Right lobe of liver (tissue), 6 donors: ENCODE data around the gene GLP2R. TPM values are rescaled to one million over a fixed set of nuclear protein-coding genes. Genes with fewer than 3 reads are reported as not detected.

Source experiments
- ATAC-seq, 4 donors: fragments of 200-7000 bp; cut with Tn5 transposase; one replicate each; pipeline ENCODE4 v1.9.1; 2020; ENCODE audit warnings: mild to moderate bottlenecking in 4 of 4, moderate library complexity in 4 of 4
- DNase-seq, 3 donors: peaks; one replicate each; pipeline ENCODE4 v3.0.0-alpha.2; 2020
- H3K27ac ChIP-seq, 3 donors: fragments of 200-600 bp; one replicate each; pipeline ENCODE4 v1.8.0; 2022
- H3K27me3 ChIP-seq, 2 donors: fragments of 200-600 bp; one replicate each; pipeline ENCODE4 v1.8.0; 2022
- H3K36me3 ChIP-seq, 4 donors: fragments of 200-600 bp; sonication (generic) in 1 of 4; one replicate each; pipeline versions ENCODE4 v1.5.1 to v1.8.0; 2017 to 2022; ENCODE audit warnings: control low read depth in 1 of 4
- H3K4me1 ChIP-seq, 4 donors: fragments of 200-600 bp; sonication (generic) in 1 of 4; one replicate each; pipeline versions ENCODE4 v1.5.1 to v1.8.0; 2017 to 2022; ENCODE audit warnings: control low read depth in 1 of 4
- H3K4me3 ChIP-seq, 3 donors: fragments of 200-600 bp; one replicate each; pipeline ENCODE4 v1.8.0; 2022
- H3K9me3 ChIP-seq, 4 donors: fragments of 200-600 bp; sonication (generic) in 1 of 4; one replicate each; pipeline versions ENCODE4 v1.5.1 to v1.8.0; 2017 to 2022; ENCODE audit warnings: control low read depth in 1 of 4
- POLR2A ChIP-seq: fragments of 450-650 bp; IDR thresholded peaks from one replicate; pipeline ENCODE4 v1.6.1; 2017; ENCODE audit warnings: antibody characterized with exemption, mild to moderate bottlenecking
- WGBS: methylation state at CpG from one replicate; pipeline ENCODE4 v1.1.6; 2018; ENCODE audit warnings: low coverage, low lambda C conversion rate; ENCODE audit not compliant: insufficient coverage; ENCODE audit errors: missing lambda C conversion rate; 5-methylcytosine and 5-hydroxymethylcytosine counted together
- intact Hi-C, 2 donors: fragments of 100-400 bp; cut with DNase I; formaldehyde crosslinking; loops; one replicate each; pipeline versions ENCODE4 v1.11.2 to v1.14.1; 2022
- total RNA-seq, 6 experiments: library from RNA; depleted of rRNA in 2 of 6; stranded (reverse); fragments of >200 nt in 2 of 6; fragmentation: NEBNext Ultra II Directional in 3 of 6; extraction: Animal tissue kit (Norgen Biotek cat#: 25700) in 3 of 6; gene quantifications; one replicate each; pipeline versions ENCODE4 v1.1.0 to v1.2.4, GENCODE V29; 2016 to 2023
- TF ChIP-seq, protein P1 (sequence below), 4 donors: fragments of 200-600 bp in 3 of 4; fragments of 450-650 bp in 1 of 4; IDR thresholded peaks; one replicate each; pipeline versions ENCODE4 v1.5.1 to v1.8.0; 2016 to 2022; ENCODE audit warnings: antibody characterized with exemption in 4 of 4, mild to moderate bottlenecking in 2 of 4
- donor health status: DM: no; HTN: yes; CAD: no.
- donor health status: DM: no; HTN: no; CAD: no.
- donor health status: DM: no; HTN: no; CAD: no.
- donor health status: DM: no; HTN: yes; CAD: no.
- donor health status: DM: no; HTN: yes; CAD: no.

GLP2R gene
- total RNA-seq, 6 experiments from 2014 or later, result 0.12 to 2.4 (median 0.63) TPM

- ATAC-seq (no peak), DNase-seq (no peak)
- intact Hi-C loops, result no loop called here
- Histone ChIP-seq H3K4me3 (no peak overlapping the region), H3K9me3 (peaks cover 0 to 10% (median 0%) of the 10 kb centered on the region in 4 donors), H3K4me1 (no peaks in the 10 kb centered on the region), H3K36me3 (no peaks in the 10 kb centered on the region), H3K27ac (no peak overlapping the region), H3K27me3 (no peaks in the 10 kb centered on the region)
- WGBS, result 74% methylated on average over 8 of the region's 8 CpGs
- TF ChIP-seq, protein P1, sequence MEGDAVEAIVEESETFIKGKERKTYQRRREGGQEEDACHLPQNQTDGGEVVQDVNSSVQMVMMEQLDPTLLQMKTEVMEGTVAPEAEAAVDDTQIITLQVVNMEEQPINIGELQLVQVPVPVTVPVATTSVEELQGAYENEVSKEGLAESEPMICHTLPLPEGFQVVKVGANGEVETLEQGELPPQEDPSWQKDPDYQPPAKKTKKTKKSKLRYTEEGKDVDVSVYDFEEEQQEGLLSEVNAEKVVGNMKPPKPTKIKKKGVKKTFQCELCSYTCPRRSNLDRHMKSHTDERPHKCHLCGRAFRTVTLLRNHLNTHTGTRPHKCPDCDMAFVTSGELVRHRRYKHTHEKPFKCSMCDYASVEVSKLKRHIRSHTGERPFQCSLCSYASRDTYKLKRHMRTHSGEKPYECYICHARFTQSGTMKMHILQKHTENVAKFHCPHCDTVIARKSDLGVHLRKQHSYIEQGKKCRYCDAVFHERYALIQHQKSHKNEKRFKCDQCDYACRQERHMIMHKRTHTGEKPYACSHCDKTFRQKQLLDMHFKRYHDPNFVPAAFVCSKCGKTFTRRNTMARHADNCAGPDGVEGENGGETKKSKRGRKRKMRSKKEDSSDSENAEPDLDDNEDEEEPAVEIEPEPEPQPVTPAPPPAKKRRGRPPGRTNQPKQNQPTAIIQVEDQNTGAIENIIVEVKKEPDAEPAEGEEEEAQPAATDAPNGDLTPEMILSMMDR (IDR thresholded peaks at IDR 0.05), result no peak
- TF ChIP-seq POLR2A, result no peak
Measured at GRCh38 chr17:9878786-9879525, 53.2 kb downstream of the GLP2R start.

GRCh38 chr17:9880582-9880999 lies 54.9 kb downstream of the GLP2R start:
- no peaks in the 10 kb centered on the region for H3K4me1 ChIP-seq
- TF ChIP-seq POLR2A, result no peak
- TF ChIP-seq, protein P1 (IDR thresholded peaks at IDR 0.05), result no peak
- no peaks in the 10 kb centered on the region for H3K27me3 ChIP-seq
- DNase-seq (no peak), ATAC-seq (peak in 1 of 4 donors; percentile 37)
- WGBS, result 59% methylated on average over 3 of the region's 3 CpGs
- H3K36me3 ChIP-seq, result no peaks in the 10 kb centered on the region
- no peak overlapping the region for H3K4me3 ChIP-seq
- intact Hi-C loops, result no loop called here
- H3K9me3 ChIP-seq, result peaks cover 0 to 10% (median 0%) of the 10 kb centered on the region in 4 donors
- H3K27ac ChIP-seq, result no peak overlapping the region

DNA sequence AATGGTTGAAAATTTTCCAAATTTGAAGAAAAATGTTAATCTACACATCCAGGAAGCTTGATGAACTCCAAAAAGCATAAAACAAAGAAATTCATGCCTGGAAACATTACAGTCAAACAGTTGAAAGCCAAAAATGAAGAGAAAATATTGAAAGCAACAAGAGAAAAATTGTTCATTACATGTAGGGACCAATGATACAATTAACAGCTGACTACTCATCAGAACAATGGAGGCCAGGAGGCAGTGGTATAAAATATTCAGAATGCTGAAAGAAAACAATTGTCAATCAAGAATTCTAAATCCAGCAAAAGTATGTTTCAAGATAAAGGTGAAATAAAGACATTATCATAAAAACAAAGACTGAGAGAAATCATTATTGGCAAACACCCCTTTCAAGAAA lies 57.7 kb downstream of the GLP2R start:
- ATAC-seq (no peak), DNase-seq (no peak)
- no peak for TF ChIP-seq POLR2A
- TF ChIP-seq, protein P1 (IDR thresholded peaks at IDR 0.05), result no peak
- intact Hi-C loops, result no loop called here
- no peak overlapping the region for H3K27ac ChIP-seq
- no peaks in the 10 kb centered on the region for H3K4me1 ChIP-seq
- no peaks in the 10 kb centered on the region for H3K27me3 ChIP-seq
- H3K4me3 ChIP-seq, result no peak overlapping the region
- H3K36me3 ChIP-seq, result no peaks in the 10 kb centered on the region
- H3K9me3 ChIP-seq, result peaks cover 0 to 10% (median 0%) of the 10 kb centered on the region in 4 donors

DNA sequence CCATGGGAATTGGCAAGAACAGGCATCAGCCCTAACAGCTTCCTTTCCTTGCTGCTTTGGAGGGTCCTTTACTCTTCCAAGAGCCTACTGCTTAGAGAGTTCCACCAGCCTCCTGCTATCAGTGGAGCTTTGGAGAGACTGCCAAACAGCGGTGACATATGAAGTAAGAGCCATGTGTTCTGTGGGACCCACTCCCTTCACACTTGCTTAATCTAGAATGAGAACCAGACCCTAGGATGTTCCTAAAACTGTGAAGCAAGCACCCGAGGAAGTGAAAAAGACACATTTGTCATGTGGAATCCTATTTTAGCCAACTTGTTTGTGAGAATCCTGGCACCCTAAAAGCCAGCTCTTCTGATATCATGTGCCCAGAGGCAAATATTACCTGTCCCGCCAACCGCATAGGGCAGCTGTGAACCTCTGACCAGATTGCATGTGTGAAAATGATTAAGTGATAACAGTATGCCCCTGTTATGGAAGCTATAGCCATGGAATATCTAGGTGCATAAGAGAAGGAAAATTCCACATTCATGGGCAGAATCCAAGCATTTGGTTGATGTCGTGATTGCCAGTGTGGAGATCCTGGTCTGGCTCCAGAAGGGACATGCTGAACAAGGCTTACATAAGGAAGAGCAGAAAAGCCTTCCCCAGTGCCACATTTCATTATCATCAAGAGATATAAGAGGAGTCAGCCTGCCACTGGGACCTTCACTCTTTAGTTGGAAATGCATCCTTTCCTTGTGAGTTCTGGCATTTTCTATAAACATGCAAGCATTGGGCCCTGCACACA lies 60.6 kb downstream of the GLP2R start:
- intact Hi-C loops, result no loop called here
- H3K27me3 ChIP-seq, result no peaks in the 10 kb centered on the region
- H3K36me3 ChIP-seq, result no peaks in the 10 kb centered on the region
- ATAC-seq (no peak), DNase-seq (no peak)
- no peak overlapping the region for H3K27ac ChIP-seq
- H3K4me3 ChIP-seq, result no peak overlapping the region
- TF ChIP-seq, protein P1 (IDR thresholded peaks at IDR 0.05), result no peak
- TF ChIP-seq POLR2A, result no peak
- WGBS, result 74% methylated on average over 2 of the region's 5 CpGs
- no peaks in the 10 kb centered on the region for H3K4me1 ChIP-seq
- peaks cover 0 to 10% (median 0%) of the 10 kb centered on the region in 4 donors for H3K9me3 ChIP-seq
